NCI-H345 treated with DMSO at 0.1 percent for 48 hours (cell line): ENCODE data around the gene CTU2.

Source experiments
- DNase-seq: peaks from one replicate; lab custom pipeline; 2025; ENCODE audit not compliant: unreplicated experiment; lab: John Stamatoyannopoulos, UW

CTU2 gene

DNA sequence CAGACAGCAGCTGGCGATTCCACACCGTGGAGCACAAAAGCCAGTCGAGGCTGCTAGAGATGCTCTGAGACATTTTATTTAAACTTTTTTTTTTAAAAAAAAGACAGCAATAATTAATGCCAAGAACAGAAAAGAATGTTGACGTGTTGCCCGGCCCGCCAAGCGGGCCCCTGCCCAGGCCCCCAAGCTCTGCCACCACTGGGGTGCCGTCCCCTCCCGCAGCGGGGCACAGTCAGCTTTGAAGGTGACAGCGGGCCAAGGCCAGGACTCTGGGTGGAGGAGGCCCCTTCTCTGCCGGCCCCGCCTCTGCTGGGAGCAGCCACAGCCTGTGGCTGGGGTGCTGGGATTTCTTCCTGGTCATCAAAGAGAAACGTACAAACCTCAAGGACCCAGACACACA lies 9.9 kb upstream of the CTU2 start:
- DNase-seq = no peak

- no peak for DNase-seq
Observed at GRCh38 chr16:88697116-88697830, 9.0 kb upstream of the CTU2 start.

GRCh38 chr16:88697831-88698615 lies 8.3 kb upstream of the CTU2 start:
- DNase-seq = no peak

GRCh38 chr16:88698646-88699045 lies 7.7 kb upstream of the CTU2 start:
- no peak for DNase-seq

DNA sequence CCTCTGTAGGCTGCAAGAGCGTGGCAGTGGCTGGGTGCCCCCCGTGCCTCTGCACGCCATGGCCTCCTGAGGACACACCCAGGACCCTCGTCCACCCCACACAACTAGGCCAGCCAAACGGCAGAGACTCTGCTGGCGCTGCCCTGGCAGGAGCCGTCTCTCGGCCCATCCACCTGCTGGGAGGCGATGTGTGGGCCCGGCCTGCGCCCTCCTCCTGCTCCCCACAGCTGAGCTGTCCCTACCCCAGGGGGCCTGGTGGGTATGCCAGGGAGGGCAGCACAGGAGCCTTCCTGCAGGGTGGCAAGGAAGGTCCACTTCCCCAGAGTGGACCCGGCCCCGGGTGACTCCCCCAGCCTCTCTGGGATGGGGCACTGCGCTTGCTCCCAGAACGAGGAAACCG lies 7.1 kb upstream of the CTU2 start:
- no peak for DNase-seq

DNA sequence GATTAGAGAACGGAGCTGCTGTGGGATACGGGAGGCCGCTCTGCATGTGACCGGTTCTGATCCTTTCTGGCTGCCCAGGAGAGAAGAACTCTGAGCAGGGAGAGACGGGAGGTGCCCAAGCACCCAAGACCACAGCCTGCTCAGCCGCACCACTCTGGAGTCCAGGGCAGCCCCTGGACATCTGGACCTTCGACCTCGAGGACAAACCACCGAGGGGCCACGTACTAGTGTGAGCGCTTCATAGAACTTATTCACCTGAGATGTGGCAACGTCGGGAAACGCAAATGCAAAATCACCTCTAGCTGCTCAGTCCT lies 6.0 kb upstream of the CTU2 start:
- no peak for DNase-seq

- no peak for DNase-seq
Observed at GRCh38 chr16:88700636-88701482, 5.4 kb upstream of the CTU2 start.

DNA sequence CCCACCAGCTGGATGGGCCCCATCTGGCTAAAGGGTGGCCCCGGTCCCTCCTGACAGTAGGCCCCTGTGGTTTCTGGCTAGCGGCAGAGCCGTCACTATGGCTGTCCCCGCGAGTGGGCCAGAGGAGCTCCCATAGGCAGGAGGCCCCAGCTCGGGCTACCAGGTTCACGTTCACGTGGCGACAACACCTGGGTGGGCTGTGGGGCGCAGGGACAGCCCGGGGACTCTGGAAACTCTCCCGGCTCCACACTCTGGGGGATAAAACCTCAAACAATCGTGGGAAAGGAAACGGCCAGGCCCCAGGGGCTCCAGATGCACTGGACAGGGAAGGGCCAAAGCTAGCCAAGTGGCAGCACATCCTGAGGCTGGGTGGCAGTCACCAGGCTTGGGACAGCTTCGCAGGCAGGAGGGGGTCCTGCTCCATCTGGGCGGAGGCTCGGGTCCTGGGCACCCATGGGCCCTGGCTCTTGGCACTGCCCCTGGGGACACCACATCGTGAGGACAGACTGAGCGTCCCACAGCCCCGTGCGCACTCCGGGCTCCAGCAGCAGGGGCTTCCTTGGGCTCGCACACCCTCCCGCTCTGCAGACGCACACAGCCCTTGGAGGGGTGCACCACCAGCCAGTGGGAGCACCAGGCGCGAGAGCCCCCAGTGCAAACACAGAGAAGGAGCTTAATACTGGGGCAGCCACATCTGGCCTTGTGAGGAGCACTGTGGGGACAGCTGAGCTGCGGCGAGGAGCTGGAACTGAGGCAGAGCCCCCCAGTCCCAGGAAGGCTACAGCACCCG lies 4.5 kb upstream of the CTU2 start:
- no peak for DNase-seq

DNA sequence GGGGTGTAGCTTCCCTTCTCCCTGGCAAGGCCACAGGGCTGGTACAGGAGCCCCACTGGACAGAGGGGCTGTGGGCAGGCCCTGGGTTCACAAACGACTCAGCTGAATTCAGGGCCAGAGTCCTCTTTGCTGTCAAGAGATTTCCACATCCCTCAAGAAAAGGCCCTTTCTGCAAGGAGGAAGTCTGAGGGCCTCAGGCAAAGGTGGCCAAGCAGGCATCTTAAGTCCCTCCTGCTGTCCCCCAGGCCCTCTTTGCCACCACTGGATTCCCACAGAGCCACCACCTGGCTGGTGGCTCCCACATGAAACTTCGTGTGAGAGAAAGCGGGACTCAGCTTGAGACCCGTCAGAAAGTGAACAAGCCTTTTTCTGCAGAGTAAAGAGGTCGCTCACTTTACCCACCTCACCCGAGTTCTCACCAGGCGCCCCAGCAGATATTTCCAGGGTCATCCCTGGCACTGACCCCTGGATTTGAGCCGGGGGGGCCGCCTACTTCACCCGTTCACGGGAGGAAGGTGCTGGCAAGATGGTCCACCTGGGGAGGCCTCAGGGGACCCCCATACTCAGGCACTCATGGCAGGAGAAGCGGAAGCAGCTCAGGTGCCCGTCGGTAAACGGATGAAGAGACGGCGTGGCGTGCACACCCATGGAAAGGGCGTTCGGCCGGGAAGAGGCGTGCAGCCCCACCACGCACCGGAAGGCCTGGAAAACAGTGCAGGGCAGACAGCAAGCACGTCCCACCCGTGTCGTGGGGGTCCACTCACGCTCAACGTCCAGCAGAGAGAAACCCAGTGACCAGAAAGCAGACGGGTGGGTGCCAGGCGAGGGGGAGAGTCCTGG lies 3.7 kb upstream of the CTU2 start:
- no peak for DNase-seq

- no peak for DNase-seq
Observed at GRCh38 chr16:88703486-88704309, 2.6 kb upstream of the CTU2 start.

- DNase-seq = no peak
Observed at GRCh38 chr16:88705076-88705684, 1.1 kb upstream of the CTU2 start.

GRCh38 chr16:88705801-88706228 lies 488 bp upstream of the CTU2 start:
- no peak for DNase-seq

DNA sequence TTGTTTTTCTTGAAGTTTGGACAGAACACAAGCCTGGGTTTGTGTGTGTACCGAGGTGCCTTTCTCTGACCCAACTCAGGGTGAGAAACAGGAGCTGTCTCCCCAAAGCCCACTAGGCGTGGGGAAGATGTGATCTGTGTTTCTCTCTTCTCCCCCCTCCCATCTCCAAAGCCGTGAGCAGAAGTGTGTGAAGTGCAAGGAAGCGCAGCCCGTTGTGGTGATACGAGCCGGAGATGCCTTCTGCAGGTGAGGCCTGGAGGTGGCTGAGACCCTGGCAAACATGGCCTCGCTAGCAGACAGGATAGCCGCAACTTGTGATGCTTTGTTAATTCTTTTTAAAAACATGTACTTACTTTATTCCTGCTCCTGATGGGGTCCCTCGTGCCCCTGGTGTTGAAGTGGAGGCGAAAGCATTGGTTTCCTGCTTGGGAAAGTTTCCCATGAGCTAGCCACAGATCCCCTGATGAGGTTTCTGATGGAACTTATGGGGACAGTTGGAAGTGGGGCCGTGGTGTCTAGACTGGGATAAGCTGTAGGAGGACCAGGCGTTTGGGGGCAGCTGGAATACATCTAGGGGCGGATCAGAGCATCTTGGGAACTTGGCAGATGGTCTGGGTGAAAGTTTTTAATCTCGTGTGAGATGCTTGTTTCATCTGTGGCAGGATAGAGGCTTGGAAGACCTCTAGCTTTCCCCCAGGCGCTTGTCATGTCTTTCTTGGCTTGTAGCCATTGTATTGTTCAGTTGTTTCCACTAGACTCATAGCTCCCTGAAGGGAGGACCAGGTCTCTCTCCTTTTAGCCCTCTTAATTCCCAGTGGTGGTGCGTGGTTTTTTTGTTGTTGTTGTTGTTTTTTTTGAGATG lies 893 bp downstream of the CTU2 start:
- DNase-seq = no peak

DNA sequence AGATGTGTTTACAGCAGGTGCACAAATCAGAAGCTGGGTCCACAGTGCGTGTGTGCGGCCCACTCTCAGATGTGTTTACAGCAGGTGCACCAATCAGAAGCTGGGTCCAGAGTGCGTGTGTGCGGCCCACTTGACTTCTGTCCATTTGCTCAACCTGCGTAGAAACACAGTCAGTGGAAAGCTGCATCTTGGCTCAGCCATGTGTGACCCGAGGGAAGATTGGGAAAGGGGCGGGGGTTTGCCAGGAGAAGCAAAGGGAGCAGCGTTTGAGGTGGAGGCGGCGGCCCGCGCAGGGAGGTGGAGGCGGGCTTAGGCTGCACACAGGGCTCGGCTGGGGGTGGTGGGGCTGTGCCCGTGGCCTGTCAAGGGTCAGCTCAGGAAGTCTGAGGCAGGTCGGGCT lies 4.3 kb downstream of the CTU2 start:
- no peak for DNase-seq

GRCh38 chr16:88711750-88712340 lies 5.5 kb downstream of the CTU2 start:
- DNase-seq = no peak

- no peak for DNase-seq
Observed at GRCh38 chr16:88712362-88712979, 6.2 kb downstream of the CTU2 start.

GRCh38 chr16:88713054-88713453 lies 6.8 kb downstream of the CTU2 start:
- no peak for DNase-seq
